Measurements from ENCODE around the gene PITHD1.

PITHD1 gene

DNA sequence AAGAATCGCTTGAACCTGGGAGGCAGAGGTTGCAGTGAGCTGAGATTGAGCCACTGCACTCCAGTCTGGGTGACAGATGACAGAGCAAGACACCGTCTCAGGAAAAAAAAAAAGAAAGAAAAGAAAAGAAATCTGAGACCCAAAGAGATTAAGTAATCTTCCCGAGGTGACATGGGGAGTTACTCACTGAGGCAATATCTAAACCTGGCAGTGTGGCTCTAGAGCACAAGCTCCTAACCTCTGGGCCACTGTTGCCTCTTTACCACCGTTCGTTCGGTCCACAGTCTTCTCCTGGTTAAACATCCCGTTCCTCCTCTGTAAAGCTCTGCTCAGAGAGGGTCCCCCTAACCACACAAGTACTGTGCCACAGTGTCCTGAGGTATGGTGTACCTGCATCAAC lies 45.5 kb downstream of the PITHD1 start:
- no peak for TF ChIP-seq GATA3 (IDR thresholded peaks at IDR 0.05; ENCODE audit: low read depth, low read length)
- no peak for TF ChIP-seq GATA2 (IDR thresholded peaks at IDR 0.05; ENCODE audit: low read depth, low read length)

- TF ChIP-seq GATA3 (IDR thresholded peaks at IDR 0.05; ENCODE audit: low read depth, low read length): no peak
- no peak for TF ChIP-seq GATA2 (IDR thresholded peaks at IDR 0.05; ENCODE audit: low read depth, low read length)
Observed at GRCh38 chr1:23824711-23825075, 46.5 kb downstream of the PITHD1 start.

GRCh38 chr1:23825076-23825761 lies 47.0 kb downstream of the PITHD1 start, which contains the start of gene HMGCL:
Gene HMGCL (minus strand): TSS chr1:23825429. CDS start chr1:23825415, 14 bp downstream.
- no peak for TF ChIP-seq GATA3 (IDR thresholded peaks at IDR 0.05; ENCODE audit: low read depth, low read length)
- TF ChIP-seq GATA2 (IDR thresholded peaks at IDR 0.05; ENCODE audit: low read depth, low read length): no peak

DNA sequence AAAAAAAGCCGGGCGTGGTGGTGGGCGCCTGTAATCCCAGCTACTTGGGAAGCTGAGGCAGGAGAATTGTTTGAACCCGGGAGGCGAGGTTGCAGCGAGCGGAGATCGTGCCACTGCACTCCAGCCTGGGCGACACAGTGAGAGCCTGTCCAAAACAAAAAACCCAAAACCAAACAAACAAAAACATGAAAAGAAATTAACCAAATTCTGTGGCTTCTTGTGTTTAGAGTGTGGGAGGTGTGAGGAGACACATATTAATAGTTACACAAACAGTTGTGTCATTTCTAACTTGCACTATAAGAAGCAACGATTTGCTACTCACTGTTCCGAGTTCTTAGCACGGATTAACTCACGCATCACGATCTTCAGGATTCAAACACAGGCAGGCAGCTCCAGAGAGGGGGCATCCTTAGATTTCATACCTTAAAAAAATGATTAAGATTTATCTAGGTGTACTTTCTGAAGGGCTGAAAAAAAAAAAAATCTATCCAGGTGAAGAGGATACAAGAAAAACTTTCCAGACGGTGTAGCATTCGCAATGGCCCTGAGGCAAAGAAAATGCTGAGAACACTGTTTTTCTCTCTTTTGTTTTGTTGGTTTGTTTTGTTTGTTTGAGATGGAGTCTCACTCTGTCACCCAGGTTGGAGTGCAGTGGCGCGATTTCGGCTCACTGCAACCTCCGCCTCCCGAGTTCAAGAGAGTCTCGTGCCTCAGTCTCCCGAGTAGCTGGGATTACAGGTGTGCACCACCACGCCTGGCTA lies 47.7 kb downstream of the PITHD1 start:
- TF ChIP-seq GATA2 (IDR thresholded peaks at IDR 0.05; ENCODE audit: low read depth, low read length): no peak
- TF ChIP-seq GATA3 (IDR thresholded peaks at IDR 0.05; ENCODE audit: low read depth, low read length): no peak

GRCh38 chr1:23827717-23828116 lies 49.5 kb downstream of the PITHD1 start:
- TF ChIP-seq GATA3 (IDR thresholded peaks at IDR 0.05; ENCODE audit: low read depth, low read length): no peak
- TF ChIP-seq GATA2 (IDR thresholded peaks at IDR 0.05; ENCODE audit: low read depth, low read length): no peak

DNA sequence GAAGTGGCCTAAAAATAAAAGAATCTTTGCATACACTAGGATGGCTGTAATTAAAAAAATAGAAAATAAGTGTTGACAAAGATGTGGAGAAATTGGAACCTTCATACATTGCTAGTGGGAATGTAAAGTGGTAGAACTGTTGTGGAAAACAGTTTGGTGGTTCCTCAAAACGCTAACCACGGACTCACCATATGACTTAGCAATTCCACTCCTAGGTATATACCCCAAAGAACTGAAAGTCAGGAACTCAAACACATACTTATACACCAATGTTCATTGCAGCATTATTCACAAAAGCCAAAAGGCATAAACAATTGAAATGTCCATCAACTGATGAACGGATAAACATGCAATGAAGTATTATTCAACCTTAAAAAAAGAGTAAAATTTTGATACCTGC lies 57.8 kb downstream of the PITHD1 start:
- TF ChIP-seq GATA3 (IDR thresholded peaks at IDR 0.05; ENCODE audit: low read depth, low read length) (no peak), GATA2 (IDR thresholded peaks at IDR 0.05; ENCODE audit: low read depth, low read length) (no peak)

Data from SH-SY5Y (cell line).